ENCODE results near the gene TBC1D7. TPM values are rescaled to one million over a fixed set of nuclear protein-coding genes. Genes with fewer than 3 reads are reported as not detected.

The TBC1D7 gene
- total RNA-seq, 1 donor from 2014 or later = 29.3 TPM

DNA sequence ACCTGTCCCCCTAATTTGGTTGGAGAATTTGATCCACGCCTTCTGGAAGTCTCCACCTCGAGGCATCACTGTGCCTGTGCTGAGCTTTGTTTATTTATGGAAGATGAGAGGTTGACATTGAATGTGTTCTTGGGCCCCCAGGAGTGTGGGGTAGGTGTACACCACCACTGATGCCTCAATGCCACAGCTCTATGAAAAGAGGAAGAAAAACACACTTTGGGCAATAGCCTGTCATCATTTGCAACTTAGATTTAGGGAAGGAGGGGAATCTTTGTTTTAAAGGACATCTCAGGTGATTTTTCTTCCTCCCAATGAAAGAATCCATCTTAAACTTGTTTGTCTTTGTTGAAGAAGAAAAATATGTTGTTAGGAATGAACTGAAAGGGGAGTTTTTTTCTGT lies 42.6 kb downstream of the TBC1D7 start:
- TF ChIP-seq CTCF (IDR thresholded peaks at IDR 0.05; ENCODE audit: insufficient read depth, low read length, poor library complexity, severe bottlenecking) = no peak
- no peak overlapping the region for H3K4me3 ChIP-seq (ENCODE audit: low read depth, low read length)
- no peaks in the 10 kb centered on the region for H3K27me3 ChIP-seq (ENCODE audit: control insufficient read depth, insufficient read depth, low read length)
- DNase-seq (ENCODE audit: low read depth) = no peak
- no peaks in the 10 kb centered on the region for H3K36me3 ChIP-seq (ENCODE audit: control insufficient read depth, insufficient read depth, low read length)

DNA sequence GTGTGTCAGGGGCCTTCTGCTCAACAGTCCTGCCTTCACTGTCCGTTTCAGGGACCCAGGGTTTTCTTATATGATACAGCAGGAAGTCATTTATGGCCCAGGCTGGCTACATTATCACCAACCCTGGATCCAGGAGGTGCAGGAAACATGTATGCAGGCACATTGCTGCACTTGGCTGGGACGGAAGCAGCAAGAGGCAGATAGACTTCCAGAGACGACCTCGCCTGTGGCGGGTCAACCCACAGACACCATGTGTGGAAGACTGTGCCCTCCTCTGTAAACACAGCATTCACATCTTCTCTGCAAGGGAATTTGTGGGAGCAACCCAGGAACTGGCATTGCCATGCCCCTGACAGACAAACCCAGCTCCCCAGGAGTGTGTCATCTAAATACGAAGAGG lies 43.7 kb downstream of the TBC1D7 start:
- DNase-seq (ENCODE audit: low read depth) = no peak
- no peak for TF ChIP-seq CTCF (IDR thresholded peaks at IDR 0.05; ENCODE audit: insufficient read depth, low read length, poor library complexity, severe bottlenecking)
- H3K4me3 ChIP-seq (ENCODE audit: low read depth, low read length) = no peak overlapping the region
- no peaks in the 10 kb centered on the region for H3K36me3 ChIP-seq (ENCODE audit: control insufficient read depth, insufficient read depth, low read length)
- H3K27me3 ChIP-seq (ENCODE audit: control insufficient read depth, insufficient read depth, low read length) = no peaks in the 10 kb centered on the region

GRCh38 chr6:13283331-13283730 lies 45.0 kb downstream of the TBC1D7 start:
- H3K36me3 ChIP-seq (ENCODE audit: control insufficient read depth, insufficient read depth, low read length) = no peaks in the 10 kb centered on the region
- no peaks in the 10 kb centered on the region for H3K27me3 ChIP-seq (ENCODE audit: control insufficient read depth, insufficient read depth, low read length)
- H3K4me3 ChIP-seq (ENCODE audit: low read depth, low read length) = no peak overlapping the region
- no peak for TF ChIP-seq CTCF (IDR thresholded peaks at IDR 0.05; ENCODE audit: insufficient read depth, low read length, poor library complexity, severe bottlenecking)
- DNase-seq (ENCODE audit: low read depth) = no peak

DNA sequence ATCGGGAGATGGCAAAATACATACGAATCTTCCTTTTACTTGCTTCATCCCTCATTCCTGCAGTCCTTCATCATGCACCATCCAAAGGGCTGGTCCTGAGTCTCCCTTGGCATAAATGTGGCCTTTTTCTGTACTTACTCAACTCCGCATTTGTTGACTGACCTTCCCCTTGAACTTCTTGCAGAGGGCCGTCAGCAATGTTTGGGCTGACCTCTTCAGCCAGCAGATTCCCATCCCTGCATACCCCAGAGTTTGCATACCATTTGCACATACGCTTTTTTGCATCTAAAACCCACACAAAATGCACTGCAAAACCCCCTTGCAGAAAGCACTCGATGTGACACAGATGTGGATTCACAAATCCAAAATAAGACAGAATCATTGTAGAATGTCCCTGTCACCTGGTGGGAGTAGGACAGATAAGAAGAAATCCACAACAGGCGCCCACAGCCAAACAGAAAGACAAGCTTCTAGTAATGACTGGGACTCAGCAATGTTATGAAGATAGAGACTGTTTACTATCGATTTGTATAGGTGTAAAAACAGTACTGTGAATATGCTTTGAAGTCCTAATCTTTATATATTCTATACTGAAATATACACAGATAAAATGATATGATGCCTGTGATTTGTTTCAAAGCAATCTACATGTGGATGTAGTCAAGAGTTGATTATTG lies 45.8 kb downstream of the TBC1D7 start:
- H3K4me3 ChIP-seq (ENCODE audit: low read depth, low read length) = no peak overlapping the region
- no peak for TF ChIP-seq CTCF (IDR thresholded peaks at IDR 0.05; ENCODE audit: insufficient read depth, low read length, poor library complexity, severe bottlenecking)
- H3K27me3 ChIP-seq (ENCODE audit: control insufficient read depth, insufficient read depth, low read length) = no peaks in the 10 kb centered on the region
- DNase-seq (ENCODE audit: low read depth) = no peak
- no peaks in the 10 kb centered on the region for H3K36me3 ChIP-seq (ENCODE audit: control insufficient read depth, insufficient read depth, low read length)

DNA sequence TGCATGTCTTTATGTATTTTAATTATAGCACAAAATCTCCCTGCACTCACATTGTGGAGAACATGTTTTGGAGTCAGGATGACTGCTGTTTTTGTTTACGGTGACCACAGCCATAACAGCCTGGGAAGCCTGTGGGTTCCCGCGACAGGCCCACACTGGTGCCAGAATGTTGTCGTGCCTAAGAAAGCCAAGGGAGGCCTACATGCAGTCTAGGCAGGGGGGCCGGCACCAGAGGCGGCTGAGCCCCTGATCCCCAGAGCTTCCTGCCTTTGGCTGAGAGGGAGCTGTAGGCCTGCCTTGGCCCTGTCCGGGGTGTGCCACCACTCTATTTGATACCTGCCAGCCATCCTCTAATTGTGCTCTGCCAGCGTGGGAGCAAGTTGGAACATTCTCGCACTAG lies 46.7 kb downstream of the TBC1D7 start:
- no peak for DNase-seq (ENCODE audit: low read depth)
- TF ChIP-seq CTCF (IDR thresholded peaks at IDR 0.05; ENCODE audit: insufficient read depth, low read length, poor library complexity, severe bottlenecking) = no peak

DNA sequence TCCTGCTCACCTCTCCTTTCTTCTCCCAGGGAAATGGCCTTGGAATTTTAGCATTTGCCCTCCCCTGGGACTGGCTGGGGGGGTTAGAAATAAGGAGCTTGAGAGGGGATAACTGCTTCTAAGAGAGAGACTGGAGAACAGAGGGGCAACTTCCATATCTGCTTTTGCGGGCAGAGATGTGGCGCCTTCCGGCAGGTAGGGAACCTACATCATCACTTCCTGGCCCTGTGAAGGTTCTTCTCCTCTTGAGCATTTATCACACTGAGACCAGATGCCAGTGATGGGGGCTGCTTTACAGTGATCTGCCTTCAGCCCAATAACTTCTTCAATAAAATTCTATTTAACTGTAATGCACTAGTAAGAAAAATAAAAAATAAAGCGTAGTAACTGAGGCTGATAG lies 48.1 kb downstream of the TBC1D7 start:
- no peak for DNase-seq (ENCODE audit: low read depth)
- H3K36me3 ChIP-seq (ENCODE audit: control insufficient read depth, insufficient read depth, low read length) = no peaks in the 10 kb centered on the region
- no peak for TF ChIP-seq CTCF (IDR thresholded peaks at IDR 0.05; ENCODE audit: insufficient read depth, low read length, poor library complexity, severe bottlenecking)
- H3K4me3 ChIP-seq (ENCODE audit: low read depth, low read length) = no peak overlapping the region
- H3K27me3 ChIP-seq (ENCODE audit: control insufficient read depth, insufficient read depth, low read length) = no peaks in the 10 kb centered on the region

More for the DNA sequence above, 46.7 kb downstream of the TBC1D7 start:
- Histone ChIP-seq H3K27me3 (ENCODE audit: control insufficient read depth, insufficient read depth, low read length) (no peaks in the 10 kb centered on the region), H3K4me3 (ENCODE audit: low read depth, low read length) (no peak overlapping the region), H3K36me3 (ENCODE audit: control insufficient read depth, insufficient read depth, low read length) (no peaks in the 10 kb centered on the region)
